ENCODE results near the gene ZFAND4.
"Not testable (repeated sequence)": the region's sequence is repeated elsewhere in the genome, so short reads cannot be mapped to it uniquely, and the experiment has no call there.

ZFAND4 gene

GRCh38 chr10:45607276-45607675 lies 65.3 kb downstream of the ZFAND4 start:
- no peak for ATAC-seq
- no peak for TF ChIP-seq ISL1 (CRISPR knock-in tag; IDR thresholded peaks at IDR 0.05)
- no peak for TF ChIP-seq CREB5 (CRISPR knock-in tag; IDR thresholded peaks at IDR 0.05; ENCODE audit: low read depth)
- TF ChIP-seq OSR1 (CRISPR knock-in tag; IDR thresholded peaks at IDR 0.05) = no peak
- TF ChIP-seq ZFP3 (CRISPR knock-in tag; IDR thresholded peaks at IDR 0.05) = no peak

- no peak for TF ChIP-seq ISL1 (CRISPR knock-in tag; IDR thresholded peaks at IDR 0.05)
- TF ChIP-seq POU6F1 (CRISPR knock-in tag; IDR thresholded peaks at IDR 0.05; ENCODE audit: borderline replicate concordance, low read depth) = no peak
- TF ChIP-seq ZFP30 (CRISPR knock-in tag; IDR thresholded peaks at IDR 0.05) = no peak
- no peak for TF ChIP-seq ZFP3 (CRISPR knock-in tag; IDR thresholded peaks at IDR 0.05)
- no peak for TF ChIP-seq ESRRG (CRISPR knock-in tag; IDR thresholded peaks at IDR 0.05)
- no peak for TF ChIP-seq CSRNP3 (CRISPR knock-in tag; IDR thresholded peaks at IDR 0.05)
- TF ChIP-seq OSR1 (CRISPR knock-in tag; IDR thresholded peaks at IDR 0.05) = no peak
- no peak for TF ChIP-seq ZNF70 (CRISPR knock-in tag; IDR thresholded peaks at IDR 0.05)
- no peak for TF ChIP-seq GLIS3 (CRISPR knock-in tag; IDR thresholded peaks at IDR 0.05)
- no peak for ATAC-seq
Observed at GRCh38 chr10:45602836-45603235, 69.7 kb downstream of the ZFAND4 start.

- no peak for ATAC-seq
- TF ChIP-seq ZFP30 (CRISPR knock-in tag; IDR thresholded peaks at IDR 0.05) = no peak
- no peak for TF ChIP-seq GLIS3 (CRISPR knock-in tag; IDR thresholded peaks at IDR 0.05)
- TF ChIP-seq OSR1 (CRISPR knock-in tag; IDR thresholded peaks at IDR 0.05) = no peak
- TF ChIP-seq ZNF70 (CRISPR knock-in tag; IDR thresholded peaks at IDR 0.05) = no peak
- TF ChIP-seq ZFP3 (CRISPR knock-in tag; IDR thresholded peaks at IDR 0.05) = no peak
- TF ChIP-seq CSDC2 (CRISPR knock-in tag; IDR thresholded peaks at IDR 0.05) = no peak
- no peak for TF ChIP-seq CREB5 (CRISPR knock-in tag; IDR thresholded peaks at IDR 0.05; ENCODE audit: low read depth)
- no peak for TF ChIP-seq POU6F1 (CRISPR knock-in tag; IDR thresholded peaks at IDR 0.05; ENCODE audit: borderline replicate concordance, low read depth)
- TF ChIP-seq BACH2 (CRISPR knock-in tag; IDR thresholded peaks at IDR 0.05; ENCODE audit: borderline replicate concordance) = no peak
- TF ChIP-seq ZNF565 (CRISPR knock-in tag; conservative IDR thresholded peaks at IDR 0.05; ENCODE audit: low read depth) = no peak
- TF ChIP-seq RARB (CRISPR knock-in tag; IDR thresholded peaks at IDR 0.05) = no peak
- TF ChIP-seq CSRNP3 (CRISPR knock-in tag; IDR thresholded peaks at IDR 0.05) = no peak
- no peak for TF ChIP-seq ZNF8 (CRISPR knock-in tag; IDR thresholded peaks at IDR 0.05)
- no peak for TF ChIP-seq ISL1 (CRISPR knock-in tag; IDR thresholded peaks at IDR 0.05)
- TF ChIP-seq SNAI2 (CRISPR knock-in tag; IDR thresholded peaks at IDR 0.05) = no peak
- no peak for TF ChIP-seq PPARA (CRISPR knock-in tag; IDR thresholded peaks at IDR 0.05; ENCODE audit: borderline replicate concordance)
- TF ChIP-seq ZC3H10 (CRISPR knock-in tag; IDR thresholded peaks at IDR 0.05) = no peak
Observed at GRCh38 chr10:45602082-45602730, 70.4 kb downstream of the ZFAND4 start.

- not testable (repeated sequence) for ATAC-seq
Observed at GRCh38 chr10:45601254-45601930, 71.2 kb downstream of the ZFAND4 start.

GRCh38 chr10:45600337-45601253 lies 72.0 kb downstream of the ZFAND4 start:
- not testable (repeated sequence) for ATAC-seq
